ENCODE measurements around the gene BMP7. TPM values are rescaled to one million over a fixed set of nuclear protein-coding genes. Genes with fewer than 3 reads are reported as not detected.

BMP7 gene
- polyA plus RNA-seq, 3 donors: 91.0 to 105 (median 101) TPM

GRCh38 chr20:57155415-57155814 lies 111.0 kb downstream of the BMP7 start:
- DNase-seq: no peak

GRCh38 chr20:57153238-57153905 lies 113.1 kb downstream of the BMP7 start:
- DNase-seq: no peak

GRCh38 chr20:57152557-57152956 lies 113.9 kb downstream of the BMP7 start:
- no peak for DNase-seq

- DNase-seq: no peak
Observed at GRCh38 chr20:57150559-57150958, 115.9 kb downstream of the BMP7 start.

- peak; percentile 49 for DNase-seq
Observed at GRCh38 chr20:57148263-57148662, 118.2 kb downstream of the BMP7 start.

GRCh38 chr20:57147185-57147584 lies 119.3 kb downstream of the BMP7 start:
- DNase-seq: no peak

GRCh38 chr20:57146155-57146554 lies 120.3 kb downstream of the BMP7 start:
- DNase-seq: no peak

- DNase-seq: no peak
Observed at GRCh38 chr20:57145089-57145631, 121.3 kb downstream of the BMP7 start.

- no peak for DNase-seq
Observed at GRCh38 chr20:57143173-57143572, 123.3 kb downstream of the BMP7 start.

- DNase-seq: no peak
Observed at GRCh38 chr20:57142667-57143066, 123.8 kb downstream of the BMP7 start.

- DNase-seq: no peak
Observed at GRCh38 chr20:57141492-57141891, 124.9 kb downstream of the BMP7 start.

GRCh38 chr20:57140416-57140965 lies 126.0 kb downstream of the BMP7 start:
- DNase-seq: no peak

- no peak for DNase-seq
Observed at GRCh38 chr20:57139342-57140093, 126.9 kb downstream of the BMP7 start.

GRCh38 chr20:57138198-57138995 lies 128.0 kb downstream of the BMP7 start:
- DNase-seq: no peak

GRCh38 chr20:57137676-57138075 lies 128.8 kb downstream of the BMP7 start:
- DNase-seq: no peak

GRCh38 chr20:57136734-57137133 lies 129.7 kb downstream of the BMP7 start:
- no peak for DNase-seq

GRCh38 chr20:57135875-57136274 lies 130.6 kb downstream of the BMP7 start:
- no peak for DNase-seq

- no peak for DNase-seq
Observed at GRCh38 chr20:57134804-57135203, 131.6 kb downstream of the BMP7 start.

- peak; percentile 44 for DNase-seq
Observed at GRCh38 chr20:57133926-57134650, 132.4 kb downstream of the BMP7 start.

- DNase-seq: no peak
Observed at GRCh38 chr20:57131601-57132391, 134.6 kb downstream of the BMP7 start.

GRCh38 chr20:57131077-57131476 lies 135.4 kb downstream of the BMP7 start:
- DNase-seq: no peak
